ENCODE data around the gene GRIN1.

Gene GRIN1

GRCh38 chr9:137215196-137215986 lies 76.4 kb downstream of the GRIN1 start:
- TF ChIP-seq, protein P1, sequence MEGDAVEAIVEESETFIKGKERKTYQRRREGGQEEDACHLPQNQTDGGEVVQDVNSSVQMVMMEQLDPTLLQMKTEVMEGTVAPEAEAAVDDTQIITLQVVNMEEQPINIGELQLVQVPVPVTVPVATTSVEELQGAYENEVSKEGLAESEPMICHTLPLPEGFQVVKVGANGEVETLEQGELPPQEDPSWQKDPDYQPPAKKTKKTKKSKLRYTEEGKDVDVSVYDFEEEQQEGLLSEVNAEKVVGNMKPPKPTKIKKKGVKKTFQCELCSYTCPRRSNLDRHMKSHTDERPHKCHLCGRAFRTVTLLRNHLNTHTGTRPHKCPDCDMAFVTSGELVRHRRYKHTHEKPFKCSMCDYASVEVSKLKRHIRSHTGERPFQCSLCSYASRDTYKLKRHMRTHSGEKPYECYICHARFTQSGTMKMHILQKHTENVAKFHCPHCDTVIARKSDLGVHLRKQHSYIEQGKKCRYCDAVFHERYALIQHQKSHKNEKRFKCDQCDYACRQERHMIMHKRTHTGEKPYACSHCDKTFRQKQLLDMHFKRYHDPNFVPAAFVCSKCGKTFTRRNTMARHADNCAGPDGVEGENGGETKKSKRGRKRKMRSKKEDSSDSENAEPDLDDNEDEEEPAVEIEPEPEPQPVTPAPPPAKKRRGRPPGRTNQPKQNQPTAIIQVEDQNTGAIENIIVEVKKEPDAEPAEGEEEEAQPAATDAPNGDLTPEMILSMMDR (IDR thresholded peaks at IDR 0.05; ENCODE audit: low read depth, low read length), result no peak
- H3K4me1 ChIP-seq, result peaks cover 13% of the 10 kb centered on the region
- no peak overlapping the region for H3K4me3 ChIP-seq (ENCODE audit: low read depth, low read length)
- H3K9me3 ChIP-seq, result no peaks in the 10 kb centered on the region
- no peaks in the 10 kb centered on the region for H3K27me3 ChIP-seq
- DNase-seq, result no peak
- no peaks in the 10 kb centered on the region for H3K36me3 ChIP-seq

GRCh38 chr9:137216188-137216965 lies 77.4 kb downstream of the GRIN1 start:
- Histone ChIP-seq H3K4me1 (peaks cover 13% of the 10 kb centered on the region), H3K36me3 (no peaks in the 10 kb centered on the region), H3K9me3 (no peaks in the 10 kb centered on the region), H3K27me3 (no peaks in the 10 kb centered on the region), H3K4me3 (ENCODE audit: low read depth, low read length) (no peak overlapping the region)
- TF ChIP-seq, protein P1 (IDR thresholded peaks at IDR 0.05; ENCODE audit: low read depth, low read length), result no peak
- DNase-seq, result no peak

DNA sequence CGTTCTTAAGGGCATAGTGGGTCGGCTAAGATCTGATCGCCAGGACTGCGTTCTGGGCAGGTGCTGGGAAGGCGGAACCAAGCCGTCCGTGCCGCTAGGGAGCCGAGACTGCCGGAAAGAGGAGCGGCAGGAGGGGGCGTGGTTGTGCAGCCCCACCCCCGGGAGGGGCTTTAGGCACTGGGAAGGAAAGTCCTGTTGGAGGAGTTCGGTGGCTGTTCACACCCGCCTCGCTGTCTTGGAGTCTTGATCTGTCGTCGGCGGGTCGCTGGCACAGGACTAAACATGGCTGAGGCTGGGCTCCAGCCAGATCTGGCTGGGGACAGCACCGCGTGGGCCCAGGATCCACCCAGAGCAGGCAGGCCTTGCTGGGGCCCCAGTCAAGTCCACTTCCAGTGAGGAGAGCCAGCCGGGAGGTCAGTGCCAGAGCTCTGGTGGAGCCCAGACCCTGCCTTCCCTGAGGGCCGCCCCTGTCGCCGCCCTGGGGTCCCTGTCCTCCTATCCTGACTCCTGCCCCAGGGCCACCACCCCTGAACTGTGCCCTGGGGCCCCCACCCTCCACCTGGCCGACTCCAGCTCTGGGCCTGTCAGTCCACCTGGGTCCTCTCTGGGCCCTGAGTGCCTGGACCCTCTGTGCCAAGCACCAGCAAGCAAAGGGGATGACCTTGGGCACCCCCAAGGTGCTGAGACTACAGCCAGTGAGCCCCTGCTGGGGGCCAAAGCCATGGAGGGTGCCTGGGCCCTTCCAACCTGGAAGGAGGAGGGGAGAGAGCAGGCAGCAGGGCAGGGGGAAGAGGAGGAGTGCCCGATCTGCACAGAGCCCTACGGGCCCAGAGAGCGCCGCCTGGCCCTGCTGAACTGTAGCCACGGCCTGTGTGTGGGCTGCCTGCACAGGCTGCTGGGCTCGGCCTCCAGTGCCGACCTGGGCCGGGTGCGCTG lies 78.6 kb downstream of the GRIN1 start:
- peaks cover 13% of the 10 kb centered on the region for H3K4me1 ChIP-seq
- no peaks in the 10 kb centered on the region for H3K9me3 ChIP-seq
- no peaks in the 10 kb centered on the region for H3K36me3 ChIP-seq
- peak overlapping the region; percentile 41 for H3K4me3 ChIP-seq (ENCODE audit: low read depth, low read length)
- peak; percentile 81 for DNase-seq
- H3K27me3 ChIP-seq, result no peaks in the 10 kb centered on the region
- TF ChIP-seq, protein P1 (IDR thresholded peaks at IDR 0.05; ENCODE audit: low read depth, low read length), result no peak

- no peaks in the 10 kb centered on the region for H3K27me3 ChIP-seq
Measured at GRCh38 chr9:137218212-137218753, 79.3 kb downstream of the GRIN1 start.

More at GRCh38 chr9:137218212-137218753, 79.3 kb downstream of the GRIN1 start:
- TF ChIP-seq, protein P1 (IDR thresholded peaks at IDR 0.05; ENCODE audit: low read depth, low read length), result no peak
- DNase-seq, result no peak
- Histone ChIP-seq H3K4me1 (peaks cover 16% of the 10 kb centered on the region), H3K4me3 (ENCODE audit: low read depth, low read length) (no peak overlapping the region), H3K36me3 (no peaks in the 10 kb centered on the region), H3K9me3 (no peaks in the 10 kb centered on the region)

Data from BE2C (cell line).